CD4-positive, CD25-positive, alpha-beta regulatory T cell (primary cell): ENCODE data around the gene BAIAP2L1. TPM values are rescaled to one million over a fixed set of nuclear protein-coding genes. Genes with fewer than 3 reads are reported as not detected.

Source experiments
- ATAC-seq, 2 donors: fragments of 150-1000 bp; cut with Tn5 transposase; one replicate each; pipeline ENCODE4 v1.10.0; 2021; ENCODE audit warnings: low read depth in 2 of 2, moderate number of reproducible peaks in 2 of 2, moderate library complexity in 1 of 2
- DNase-seq, 3 donors: peaks; one replicate each; pipeline versions ENCODE4 v3.0.0 to v3.0.0-alpha.2; 2012 to 2022; ENCODE audit warnings: mixed read lengths in 1 of 3
- H3K27ac ChIP-seq: one replicate; pipeline ENCODE4 v1.7.0; 2013; ENCODE audit warnings: mild to moderate bottlenecking, low read length; ENCODE audit not compliant: insufficient read depth, poor library complexity, severe bottlenecking
- H3K27me3 ChIP-seq: one replicate; pipeline ENCODE4 v1.7.0; 2013; ENCODE audit warnings: low read length; ENCODE audit not compliant: control insufficient read depth, insufficient read depth
- H3K36me3 ChIP-seq: one replicate; pipeline ENCODE4 v1.7.0; 2013; ENCODE audit warnings: mild to moderate bottlenecking, low read length, moderate library complexity; ENCODE audit not compliant: control insufficient read depth, insufficient read depth
- H3K4me1 ChIP-seq: 2 replicates; pipeline ENCODE4 v1.7.0; 2013; ENCODE audit warnings: mild to moderate bottlenecking, low read length; ENCODE audit not compliant: insufficient read depth, control insufficient read depth, poor library complexity, severe bottlenecking
- H3K4me3 ChIP-seq: one replicate; pipeline ENCODE4 v1.7.0; 2013; ENCODE audit warnings: low read depth, mild to moderate bottlenecking, low read length, moderate library complexity
- H3K9me3 ChIP-seq, 2 experiments: 1 replicate in 1 of 2; 2 replicates in 1 of 2; pipeline ENCODE4 v1.7.0; 2013; ENCODE audit warnings: low read length in 2 of 2, mild to moderate bottlenecking in 1 of 2, moderate library complexity in 1 of 2; ENCODE audit not compliant: control insufficient read depth in 2 of 2
- H3K27ac Mint-ChIP-seq, 3 donors: one replicate each; pipeline ENCODE4 v1.8.0; 2020 to 2022; ENCODE audit warnings: mild to moderate bottlenecking in 3 of 3, mixed read lengths in 3 of 3, moderate library complexity in 2 of 3
- H3K27me3 Mint-ChIP-seq: one replicate; pipeline ENCODE4 v1.8.0; 2022; ENCODE audit warnings: mild to moderate bottlenecking, mixed read lengths
- H3K36me3 Mint-ChIP-seq: one replicate; pipeline ENCODE4 v1.8.0; 2020; ENCODE audit warnings: mixed read lengths
- H3K4me1 Mint-ChIP-seq, 4 donors: one replicate each; pipeline ENCODE4 v1.8.0; 2020 to 2022; ENCODE audit warnings: mixed read lengths in 4 of 4, mild to moderate bottlenecking in 1 of 4
- H3K4me3 Mint-ChIP-seq, 4 donors: one replicate each; pipeline ENCODE4 v1.8.0; 2020 to 2022; ENCODE audit warnings: mild to moderate bottlenecking in 4 of 4, mixed read lengths in 4 of 4, moderate library complexity in 3 of 4
- H3K9me3 Mint-ChIP-seq, 7 donors: one replicate each; pipeline ENCODE4 v1.8.0; 2020 to 2022; ENCODE audit warnings: mixed read lengths in 7 of 7, mild to moderate bottlenecking in 3 of 7, moderate library complexity in 2 of 7
- polyA plus RNA-seq, 4 donors: library from polyadenylated mRNA; unstranded; fragments of 300-500 nt; fragmentation: Illumina TruSeq; gene quantifications; one replicate each; pipeline ENCODE4 v1.2.3, GENCODE V29; 2021
- total RNA-seq: library from RNA; stranded (reverse); gene quantifications from one replicate; pipeline ENCODE4 v1.2.3, GENCODE V29; 2022

Gene BAIAP2L1
- total and polyA plus RNA-seq, 5 donors from 2014 or later: 0.12 to 0.86 (median 0.57) TPM

- H3K9me3 Mint-ChIP-seq: no peaks in the 10 kb centered on the region
- Histone ChIP-seq H3K9me3 (no peaks in the 10 kb centered on the region), H3K36me3 (no peaks in the 10 kb centered on the region), H3K27me3 (no peaks in the 10 kb centered on the region), H3K4me1 (peaks cover 49% of the 10 kb centered on the region), H3K4me3 (no peak overlapping the region), H3K27ac (no peak overlapping the region)
- no peak for ATAC-seq
- H3K27ac Mint-ChIP-seq: peak overlapping the region in 1 of 3 donors; percentile 55
- no peak for DNase-seq
- H3K4me3 Mint-ChIP-seq: peak overlapping the region; percentile 54 to 85 (median 79)
- H3K36me3 Mint-ChIP-seq: peaks cover 3% of the 10 kb centered on the region
- H3K27me3 Mint-ChIP-seq: peaks cover 5% of the 10 kb centered on the region
- peaks cover 0 to 53% (median 19%) of the 10 kb centered on the region in 4 donors for H3K4me1 Mint-ChIP-seq
These were observed 117.0 kb downstream of the BAIAP2L1 start for GRCh38 chr7:98283887-98284222.

GRCh38 chr7:98283127-98283886 is 117.6 kb downstream of the BAIAP2L1 start:
- H3K9me3 Mint-ChIP-seq: no peaks in the 10 kb centered on the region
- Histone ChIP-seq H3K9me3 (no peaks in the 10 kb centered on the region), H3K4me1 (peaks cover 49% of the 10 kb centered on the region), H3K27me3 (no peaks in the 10 kb centered on the region), H3K36me3 (no peaks in the 10 kb centered on the region), H3K27ac (peak overlapping the region; percentile 33), H3K4me3 (peak overlapping the region; percentile 56)
- H3K27me3 Mint-ChIP-seq: peaks cover 5% of the 10 kb centered on the region
- peaks cover 3% of the 10 kb centered on the region for H3K36me3 Mint-ChIP-seq
- H3K27ac Mint-ChIP-seq: peak overlapping the region; percentile 78 to 90 (median 88)
- H3K4me1 Mint-ChIP-seq: peaks cover 0 to 51% (median 18%) of the 10 kb centered on the region in 4 donors
- ATAC-seq: no peak
- H3K4me3 Mint-ChIP-seq: peak overlapping the region; percentile 81 to 92 (median 87)
- DNase-seq: no peak

- Histone ChIP-seq H3K36me3 (no peaks in the 10 kb centered on the region), H3K4me1 (peaks cover 49% of the 10 kb centered on the region), H3K27me3 (no peaks in the 10 kb centered on the region), H3K27ac (peak overlapping the region; percentile 80), H3K9me3 (no peaks in the 10 kb centered on the region), H3K4me3 (peak overlapping the region; percentile 56)
- peaks cover 5% of the 10 kb centered on the region for H3K27me3 Mint-ChIP-seq
- no peaks in the 10 kb centered on the region for H3K9me3 Mint-ChIP-seq
- H3K27ac Mint-ChIP-seq: peak overlapping the region; percentile 78 to 90 (median 88)
- DNase-seq (no peak), ATAC-seq (no peak)
- H3K4me3 Mint-ChIP-seq: peak overlapping the region; percentile 81 to 92 (median 87)
- H3K36me3 Mint-ChIP-seq: peaks cover 3% of the 10 kb centered on the region
- peaks cover 0 to 47% (median 18%) of the 10 kb centered on the region in 4 donors for H3K4me1 Mint-ChIP-seq
These were observed 118.2 kb downstream of the BAIAP2L1 start for GRCh38 chr7:98282703-98283102.

GRCh38 chr7:98281757-98282606 is 118.9 kb downstream of the BAIAP2L1 start:
- Mint-ChIP-seq H3K27me3 (peaks cover 5% of the 10 kb centered on the region), H3K4me1 (peaks cover 0 to 45% (median 18%) of the 10 kb centered on the region in 4 donors), H3K9me3 (no peaks in the 10 kb centered on the region), H3K27ac (peak overlapping the region; percentile 78 to 90 (median 88)), H3K4me3 (peak overlapping the region; percentile 81 to 92 (median 87)), H3K36me3 (peaks cover 3% of the 10 kb centered on the region)
- ATAC-seq: peak; percentile 17 to 19
- Histone ChIP-seq H3K9me3 (no peaks in the 10 kb centered on the region), H3K36me3 (no peaks in the 10 kb centered on the region), H3K27ac (peak overlapping the region; percentile 80), H3K4me3 (peak overlapping the region; percentile 56), H3K4me1 (peaks cover 49% of the 10 kb centered on the region), H3K27me3 (no peaks in the 10 kb centered on the region)
- peak in 2 of 3 donors; percentile 26 to 32 for DNase-seq

- H3K27ac Mint-ChIP-seq: peak within 1 kb of the TSS; percentile 84 to 95 (median 90)
- Histone ChIP-seq H3K27me3 (no peaks in the 10 kb centered on the region), H3K27ac (peak within 1 kb of the TSS; percentile 80), H3K36me3 (no peaks in the 10 kb centered on the region), H3K4me3 (peak within 1 kb of the TSS; percentile 72), H3K4me1 (peaks cover 49% of the 10 kb centered on the region), H3K9me3 (no peaks in the 10 kb centered on the region)
- H3K36me3 Mint-ChIP-seq: peaks cover 3% of the 10 kb centered on the region
- peaks cover 5% of the 10 kb centered on the region for H3K27me3 Mint-ChIP-seq
- peak within 1 kb of the TSS; percentile 86 to 95 (median 89) for H3K4me3 Mint-ChIP-seq
- DNase-seq: peak; percentile 84 to 93 (median 89)
- peaks cover 0 to 40% (median 18%) of the 10 kb centered on the region in 4 donors for H3K4me1 Mint-ChIP-seq
- H3K9me3 Mint-ChIP-seq: no peaks in the 10 kb centered on the region
- ATAC-seq: peak; percentile 85 to 87
These were observed 119.8 kb downstream of the BAIAP2L1 start, which contains the start of gene BRI3 for GRCh38 chr7:98280791-98281756. BRI3 (plus strand) TSS chr7:98281686; CDS start chr7:98281796, 110 bp downstream.

GRCh38 chr7:98280296-98280695 is 120.6 kb downstream of the BAIAP2L1 start:
- Histone ChIP-seq H3K27ac (peak overlapping the region; percentile 73), H3K27me3 (no peaks in the 10 kb centered on the region), H3K4me1 (peaks cover 43% of the 10 kb centered on the region), H3K9me3 (no peaks in the 10 kb centered on the region), H3K36me3 (no peaks in the 10 kb centered on the region), H3K4me3 (peak overlapping the region; percentile 72)
- Mint-ChIP-seq H3K36me3 (peaks cover 3% of the 10 kb centered on the region), H3K4me1 (peaks cover 0 to 38% (median 18%) of the 10 kb centered on the region in 4 donors), H3K27me3 (peaks cover 5% of the 10 kb centered on the region), H3K9me3 (no peaks in the 10 kb centered on the region), H3K27ac (peak overlapping the region; percentile 84 to 95 (median 86)), H3K4me3 (peak overlapping the region; percentile 86 to 95 (median 89))
- no peak for ATAC-seq
- no peak for DNase-seq

GRCh38 chr7:98278936-98279335 is 122.0 kb downstream of the BAIAP2L1 start:
- ATAC-seq (no peak), DNase-seq (no peak)
- Mint-ChIP-seq H3K4me3 (peak overlapping the region in 2 of 4 donors; percentile 55), H3K4me1 (peaks cover 0 to 24% (median 13%) of the 10 kb centered on the region in 4 donors), H3K27me3 (peaks cover 9% of the 10 kb centered on the region), H3K27ac (peak overlapping the region in 1 of 3 donors; percentile 39), H3K9me3 (no peaks in the 10 kb centered on the region), H3K36me3 (peaks cover 3% of the 10 kb centered on the region)
- Histone ChIP-seq H3K4me1 (peaks cover 30% of the 10 kb centered on the region), H3K27ac (no peak overlapping the region), H3K4me3 (no peak overlapping the region), H3K27me3 (no peaks in the 10 kb centered on the region), H3K36me3 (no peaks in the 10 kb centered on the region), H3K9me3 (no peaks in the 10 kb centered on the region)
